Measurements from ENCODE around the gene SH2D4B.
A peak's percentile ranks its signal among the peaks of the same experiment; 100 is the strongest.

SH2D4B gene

GRCh38 chr10:80674809-80675208 lies 137.1 kb downstream of the SH2D4B start:
- Histone ChIP-seq H3K4me3 (ENCODE audit: low read depth, low read length) (no peak overlapping the region), H3K9me3 (ENCODE audit: control insufficient read depth, low read length) (no peaks in the 10 kb centered on the region), H3K79me2 (peaks cover 9% of the 10 kb centered on the region), H2AFZ (no peak overlapping the region), H3K4me1 (peaks cover 15% of the 10 kb centered on the region), H3K4me2 (ENCODE audit: low read length) (no peak overlapping the region), H3K9ac (no peak overlapping the region), H3K27ac (no peak overlapping the region), H3K36me3 (ENCODE audit: control insufficient read depth, insufficient read depth, low read length) (no peaks in the 10 kb centered on the region), H3K27me3 (ENCODE audit: control insufficient read depth, insufficient read depth, low read length) (no peaks in the 10 kb centered on the region)
- TF ChIP-seq CTCF (IDR thresholded peaks at IDR 0.05), result no peak

- Histone ChIP-seq H3K4me1 (peaks cover 3% of the 10 kb centered on the region), H2AFZ (no peak overlapping the region), H3K9ac (no peak overlapping the region), H3K4me3 (ENCODE audit: low read depth, low read length) (no peak overlapping the region), H3K36me3 (ENCODE audit: control insufficient read depth, insufficient read depth, low read length) (no peaks in the 10 kb centered on the region), H3K9me3 (ENCODE audit: control insufficient read depth, low read length) (no peaks in the 10 kb centered on the region), H3K4me2 (ENCODE audit: low read length) (no peak overlapping the region), H3K27me3 (ENCODE audit: control insufficient read depth, insufficient read depth, low read length) (no peaks in the 10 kb centered on the region), H3K27ac (no peak overlapping the region), H3K79me2 (peaks cover 22% of the 10 kb centered on the region)
- TF ChIP-seq CTCF (IDR thresholded peaks at IDR 0.05), result no peak
Observed at GRCh38 chr10:80681142-80681541, 143.4 kb downstream of the SH2D4B start.

GRCh38 chr10:80684259-80684658 lies 146.6 kb downstream of the SH2D4B start:
- H3K4me3 ChIP-seq (ENCODE audit: low read depth, low read length), result no peak overlapping the region
- H3K36me3 ChIP-seq (ENCODE audit: control insufficient read depth, insufficient read depth, low read length), result no peaks in the 10 kb centered on the region
- no peaks in the 10 kb centered on the region for H3K27me3 ChIP-seq (ENCODE audit: control insufficient read depth, insufficient read depth, low read length)
- no peak for TF ChIP-seq CTCF (IDR thresholded peaks at IDR 0.05)
- no peaks in the 10 kb centered on the region for H3K9me3 ChIP-seq (ENCODE audit: control insufficient read depth, low read length)
- no peak overlapping the region for H3K4me2 ChIP-seq (ENCODE audit: low read length)
- no peak overlapping the region for H3K27ac ChIP-seq
- peaks cover 26% of the 10 kb centered on the region for H3K79me2 ChIP-seq
- peaks cover 8% of the 10 kb centered on the region for H3K4me1 ChIP-seq
- H3K9ac ChIP-seq, result no peak overlapping the region
- H2AFZ ChIP-seq, result no peak overlapping the region

GRCh38 chr10:80685355-80685754 lies 147.7 kb downstream of the SH2D4B start:
- Histone ChIP-seq H3K4me1 (peaks cover 8% of the 10 kb centered on the region), H3K36me3 (ENCODE audit: control insufficient read depth, insufficient read depth, low read length) (no peaks in the 10 kb centered on the region), H3K4me3 (ENCODE audit: low read depth, low read length) (no peak overlapping the region), H3K4me2 (ENCODE audit: low read length) (no peak overlapping the region), H3K79me2 (peaks cover 27% of the 10 kb centered on the region), H3K9me3 (ENCODE audit: control insufficient read depth, low read length) (no peaks in the 10 kb centered on the region), H3K27ac (no peak overlapping the region), H2AFZ (no peak overlapping the region), H3K27me3 (ENCODE audit: control insufficient read depth, insufficient read depth, low read length) (no peaks in the 10 kb centered on the region), H3K9ac (no peak overlapping the region)
- TF ChIP-seq CTCF (IDR thresholded peaks at IDR 0.05), result no peak

- H3K9me3 ChIP-seq (ENCODE audit: control insufficient read depth, low read length), result no peaks in the 10 kb centered on the region
- peaks cover 21% of the 10 kb centered on the region for H3K79me2 ChIP-seq
- TF ChIP-seq CTCF (IDR thresholded peaks at IDR 0.05), result peak; percentile 37
- H3K4me3 ChIP-seq (ENCODE audit: low read depth, low read length), result no peak overlapping the region
- H3K9ac ChIP-seq, result no peak overlapping the region
- H2AFZ ChIP-seq, result peak overlapping the region; percentile 36
- no peaks in the 10 kb centered on the region for H3K27me3 ChIP-seq (ENCODE audit: control insufficient read depth, insufficient read depth, low read length)
- H3K4me2 ChIP-seq (ENCODE audit: low read length), result no peak overlapping the region
- no peaks in the 10 kb centered on the region for H3K36me3 ChIP-seq (ENCODE audit: control insufficient read depth, insufficient read depth, low read length)
- peaks cover 17% of the 10 kb centered on the region for H3K4me1 ChIP-seq
- no peak overlapping the region for H3K27ac ChIP-seq
Observed at GRCh38 chr10:80686734-80687475, 149.2 kb downstream of the SH2D4B start.
